ENCODE results near the gene SPDYE17.
"Not testable (repeated sequence)": the region's sequence is repeated elsewhere in the genome, so short reads cannot be mapped to it uniquely, and the experiment has no call there.

- TF ChIP-seq REST (IDR thresholded peaks at IDR 0.05; ENCODE audit: borderline replicate concordance); POLR2AphosphoS5 (IDR thresholded peaks at IDR 0.05); CTCF (IDR thresholded peaks at IDR 0.05; ENCODE audit: poor library complexity, severe bottlenecking); TAF1 (IDR thresholded peaks at IDR 0.05; ENCODE audit: low read depth); SMC3 (conservative IDR thresholded peaks at IDR 0.05; ENCODE audit: poor library complexity); EP300 (conservative IDR thresholded peaks at IDR 0.05; ENCODE audit: poor library complexity, severe bottlenecking): not testable (repeated sequence)
These were observed 42.0 kb downstream of the SPDYE17 start for GRCh38 chr7:76990202-76990601.
